Limb (tissue), 2 donors: Measurements from ENCODE around the gene AUTS2.

Experiments
- DNase-seq, 2 donors: peaks; one replicate each; pipeline ENCODE4 v3.0.0-alpha.2; 2016; ENCODE audit errors: extremely low spot score in 2 of 2

Gene AUTS2

GRCh38 chr7:69885431-69885830, 287.2 kb downstream of the AUTS2 start:
- no peak for DNase-seq

GRCh38 chr7:69889338-69889975, 291.2 kb downstream of the AUTS2 start:
- DNase-seq = no peak

GRCh38 chr7:69889976-69890351, 291.7 kb downstream of the AUTS2 start:
- DNase-seq = peak in 1 of 2 donors; percentile 44

GRCh38 chr7:69892790-69893189, 294.5 kb downstream of the AUTS2 start:
- no peak for DNase-seq

- peak in 1 of 2 donors; percentile 51 for DNase-seq
Observed at GRCh38 chr7:69893906-69894305, 295.6 kb downstream of the AUTS2 start.

- DNase-seq = no peak
Observed at GRCh38 chr7:69895446-69895845, 297.2 kb downstream of the AUTS2 start.

- DNase-seq = no peak
Observed at GRCh38 chr7:69896121-69896520, 297.8 kb downstream of the AUTS2 start.

GRCh38 chr7:69898189-69898588, 299.9 kb downstream of the AUTS2 start:
- DNase-seq = no peak

GRCh38 chr7:69903410-69903809, 305.1 kb downstream of the AUTS2 start:
- DNase-seq = no peak

- DNase-seq = no peak
Observed at GRCh38 chr7:69906283-69906995, 308.2 kb downstream of the AUTS2 start.

- no peak for DNase-seq
Observed at GRCh38 chr7:69907720-69908119, 309.4 kb downstream of the AUTS2 start.

- DNase-seq = no peak
Observed at GRCh38 chr7:69908454-69908853, 310.2 kb downstream of the AUTS2 start.

- no peak for DNase-seq
Observed at GRCh38 chr7:69910150-69910549, 311.9 kb downstream of the AUTS2 start.

GRCh38 chr7:69911337-69911736, 313.1 kb downstream of the AUTS2 start:
- DNase-seq = no peak

- no peak for DNase-seq
Observed at GRCh38 chr7:69912141-69912540, 313.9 kb downstream of the AUTS2 start.

GRCh38 chr7:69912846-69913245, 314.6 kb downstream of the AUTS2 start:
- DNase-seq = no peak

- DNase-seq = no peak
Observed at GRCh38 chr7:69919426-69920111, 321.3 kb downstream of the AUTS2 start.

GRCh38 chr7:69920797-69921196, 322.5 kb downstream of the AUTS2 start:
- DNase-seq = no peak

- DNase-seq = no peak
Observed at GRCh38 chr7:69922026-69922803, 323.9 kb downstream of the AUTS2 start.

- no peak for DNase-seq
Observed at GRCh38 chr7:69927461-69927860, 329.2 kb downstream of the AUTS2 start.

GRCh38 chr7:69928621-69929020, 330.3 kb downstream of the AUTS2 start:
- DNase-seq = no peak

- DNase-seq = no peak
Observed at GRCh38 chr7:69929622-69930021, 331.3 kb downstream of the AUTS2 start.
